ENCODE measurements around the gene AGAP9.
"Not testable (repeated sequence)": the region's sequence is repeated elsewhere in the genome, so short reads cannot be mapped to it uniquely, and the experiment has no call there.

Gene AGAP9

DNA sequence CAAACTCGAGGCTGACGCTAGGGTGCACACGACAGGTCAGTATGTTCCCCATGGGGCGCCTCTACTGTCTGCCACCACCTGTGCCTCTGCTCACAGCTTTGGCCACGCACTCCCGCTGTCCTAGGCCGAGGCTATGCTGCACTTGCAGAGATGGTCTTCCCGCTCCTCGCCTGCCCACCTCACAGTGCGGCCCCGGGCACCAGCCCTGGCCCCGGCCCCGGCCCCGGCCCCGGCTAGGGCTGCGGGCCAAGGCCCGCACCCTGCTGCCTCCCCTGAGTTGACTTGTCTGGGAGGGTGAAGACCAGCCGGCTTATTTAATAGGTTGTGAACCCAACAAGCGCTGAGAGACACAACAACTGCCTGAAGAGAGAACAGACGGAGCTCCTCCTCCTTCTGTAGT is at the start of gene AGAP9:
Gene AGAP9, minus strand, starts transcription at position 164 of the 400 bp plus-strand sequence. Its CDS starts 112 bp downstream, at position 52.
- not testable (repeated sequence) for DNase-seq

DNA sequence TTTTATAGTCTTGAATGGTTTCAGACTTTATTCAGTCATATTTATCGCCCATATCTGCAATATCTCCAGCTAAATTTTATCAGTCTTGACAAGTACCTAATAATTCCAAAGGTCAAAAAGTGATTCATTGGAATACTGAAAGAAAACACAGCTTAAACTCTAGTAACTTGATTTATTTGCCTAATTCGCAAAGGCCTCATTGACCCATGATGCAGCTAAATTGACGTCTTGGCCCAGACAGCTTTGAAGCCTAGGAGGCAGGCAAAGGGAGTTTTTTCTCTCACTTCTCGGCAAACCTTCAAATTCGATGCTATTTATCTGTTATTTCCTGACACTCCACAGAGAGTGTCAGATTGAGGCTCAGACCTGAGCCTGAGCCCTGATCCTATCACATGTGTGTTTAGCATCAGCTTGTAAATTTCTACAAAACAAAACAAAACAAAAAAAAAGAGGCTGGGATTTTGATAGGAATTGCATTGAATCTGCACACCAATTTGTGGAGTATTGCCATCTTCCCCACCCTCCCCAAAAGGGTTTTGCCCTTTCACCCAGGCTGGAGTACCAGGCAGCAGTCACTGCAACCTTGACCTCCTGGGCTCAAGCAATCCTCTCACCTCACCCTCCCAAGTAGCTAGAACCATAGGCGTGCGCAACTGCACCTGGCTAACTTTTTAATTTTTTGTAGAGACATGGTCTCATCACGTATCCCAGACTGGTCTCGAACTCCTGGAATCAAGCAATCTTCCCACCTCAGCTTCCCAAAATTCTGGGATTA is 47.9 kb upstream of the AGAP9 start:
- not testable (repeated sequence) for DNase-seq

DNA sequence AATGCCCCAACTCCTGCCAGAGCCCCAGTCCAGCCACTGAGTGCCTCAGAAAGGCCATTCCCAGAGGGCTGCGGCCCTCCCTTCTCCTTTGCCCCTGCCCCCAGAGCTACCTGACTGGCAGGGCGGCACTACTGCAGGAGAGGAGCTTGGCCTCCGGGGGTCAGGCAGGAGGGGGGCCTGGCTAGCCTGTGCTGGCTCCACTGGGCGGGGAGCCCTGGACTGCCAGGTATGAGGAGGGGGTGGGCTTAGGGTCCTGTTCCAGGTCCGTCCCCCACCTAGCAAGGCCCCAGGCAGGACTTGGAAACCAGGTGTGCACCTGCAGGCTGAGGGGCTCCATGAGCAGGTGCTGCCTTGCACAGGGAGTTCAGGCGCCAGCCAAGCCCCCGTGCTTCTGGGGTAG is 43.3 kb upstream of the AGAP9 start:
- DNase-seq = not testable (repeated sequence)

DNA sequence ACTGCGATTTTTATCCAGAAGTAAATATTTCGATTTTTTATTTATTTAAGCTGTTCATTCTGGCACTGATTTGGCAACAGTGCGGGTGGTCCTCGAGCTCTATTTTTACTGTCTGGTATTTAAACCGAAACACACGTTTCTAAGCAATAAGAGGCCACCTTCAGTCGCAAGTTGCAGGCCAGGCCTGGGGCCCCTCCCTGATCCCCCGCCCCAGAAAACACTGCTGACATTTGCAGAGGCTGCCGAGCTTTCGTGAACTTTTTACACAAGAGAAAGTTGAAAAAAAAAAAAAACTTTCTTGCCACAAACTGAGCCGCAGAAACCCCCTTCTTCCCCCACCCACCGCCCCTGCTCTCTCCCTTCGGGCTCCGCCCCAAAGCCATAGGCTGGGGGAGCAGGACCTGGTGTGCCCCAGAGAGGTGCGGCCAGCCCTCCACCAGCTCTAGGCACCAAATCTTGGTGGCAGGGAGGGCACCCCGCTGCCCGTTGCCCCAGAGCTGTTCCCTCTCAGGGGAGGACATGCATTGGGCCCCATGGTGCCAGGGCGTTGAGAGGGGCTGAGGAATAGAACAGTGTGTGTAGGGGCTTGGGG is 42.8 kb upstream of the AGAP9 start:
- not testable (repeated sequence) for DNase-seq

DNA sequence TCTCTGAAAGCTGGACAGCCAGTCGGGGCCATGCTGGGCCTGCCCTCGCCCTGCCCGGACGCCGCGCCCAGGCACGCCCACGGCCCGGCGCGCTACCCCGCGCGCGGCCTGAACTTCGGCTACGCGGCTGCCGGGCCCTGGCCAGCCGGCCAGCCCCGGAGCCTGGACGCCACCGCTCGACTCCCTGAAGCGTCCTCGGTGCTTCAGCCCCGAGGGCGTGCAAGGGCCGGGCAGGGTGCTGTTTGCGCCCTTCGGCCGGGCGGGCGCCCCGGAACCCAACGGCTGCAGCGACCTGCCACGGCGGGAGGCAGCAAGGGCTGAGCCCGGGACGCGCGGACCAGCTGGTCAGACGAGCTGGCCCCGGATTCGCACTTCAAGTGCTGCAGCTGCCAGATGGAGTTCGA is 42.1 kb upstream of the AGAP9 start:
- not testable (repeated sequence) for DNase-seq

DNA sequence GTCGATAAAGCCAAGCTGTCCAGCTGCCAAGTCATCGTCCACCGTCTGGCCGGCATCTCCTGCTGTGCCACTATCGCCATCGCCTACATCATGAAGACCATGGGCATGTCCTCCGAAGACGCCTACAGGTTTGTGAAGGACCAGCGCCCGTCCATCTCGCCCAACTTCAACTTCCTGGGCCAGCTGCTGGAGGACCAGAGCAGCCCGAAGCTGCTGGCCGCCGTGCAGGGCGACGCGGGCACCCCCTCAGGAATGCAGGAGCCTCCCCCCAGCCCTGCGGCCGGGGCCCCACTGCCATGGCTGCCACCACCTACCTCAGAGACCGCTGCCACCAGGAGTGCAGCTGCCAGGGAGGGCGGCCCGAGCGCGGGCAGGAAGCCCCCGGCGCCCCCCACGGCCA is 41.5 kb upstream of the AGAP9 start:
- not testable (repeated sequence) for DNase-seq

DNA sequence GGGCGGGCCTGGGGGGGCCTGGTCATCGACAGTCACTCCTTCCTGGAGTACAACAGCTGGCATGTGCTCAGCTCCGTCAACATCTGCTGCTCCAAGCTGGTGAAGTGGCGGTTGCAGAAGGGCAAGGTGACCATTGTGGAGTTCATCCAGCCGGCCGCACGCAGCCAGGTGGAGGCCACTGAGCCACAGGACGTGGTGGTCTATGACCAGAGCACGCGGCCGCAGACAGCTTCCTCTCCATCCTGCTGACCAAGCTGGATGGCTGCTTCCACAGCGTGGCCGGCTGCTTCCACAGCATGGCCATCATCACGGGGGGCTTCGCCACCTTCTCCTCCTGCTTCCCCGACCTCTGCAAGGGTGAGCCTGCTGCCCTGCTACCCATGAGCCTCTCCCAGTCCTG is 40.9 kb upstream of the AGAP9 start:
- not testable (repeated sequence) for DNase-seq

DNA sequence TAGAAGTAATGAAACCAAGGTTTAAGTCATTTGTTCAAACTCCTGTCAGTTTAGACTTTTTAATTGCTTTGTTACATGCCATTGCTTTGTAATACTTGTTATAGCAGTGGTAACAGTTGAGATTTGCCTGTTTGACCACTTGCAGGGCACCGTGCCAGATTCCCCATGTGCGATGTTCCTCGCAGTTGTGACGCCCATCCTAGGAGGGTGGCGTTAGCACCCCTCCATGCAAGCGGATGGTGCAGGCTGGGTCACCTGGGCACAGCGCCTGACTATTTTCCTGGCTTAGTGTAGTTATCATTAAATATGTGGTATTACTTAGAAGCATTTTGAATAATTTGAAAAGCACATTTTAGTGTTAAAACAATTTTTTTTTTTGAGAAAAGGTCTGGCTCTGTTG is 37.0 kb upstream of the AGAP9 start:
- not testable (repeated sequence) for DNase-seq

DNA sequence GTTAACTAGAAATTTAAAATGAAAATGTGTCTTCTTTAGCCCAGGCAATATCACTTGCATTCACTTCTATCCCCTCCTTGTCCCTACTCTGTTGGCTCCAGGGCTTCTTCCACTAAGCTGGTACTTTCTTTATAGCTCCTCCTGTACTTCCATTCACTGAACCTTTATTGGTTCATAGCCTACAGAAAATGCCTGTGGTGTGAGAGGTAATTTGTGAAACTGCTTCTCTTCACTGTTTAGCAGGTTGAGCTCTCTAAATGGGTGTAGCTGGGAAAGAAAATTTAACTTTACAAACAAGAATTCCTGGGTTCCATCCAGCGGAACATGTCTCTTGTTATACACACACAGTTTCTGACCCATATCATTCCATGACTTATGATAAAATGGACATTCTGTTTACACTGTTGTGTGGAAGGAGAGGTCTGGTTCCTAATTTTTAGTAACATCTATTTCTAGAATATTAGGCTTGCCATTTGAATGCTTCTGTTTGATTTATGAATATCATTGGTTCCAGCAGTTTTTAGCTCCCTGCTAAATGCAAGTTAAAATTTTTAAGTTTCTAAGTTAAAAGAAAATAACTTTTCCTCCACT is 36.4 kb upstream of the AGAP9 start:
- not testable (repeated sequence) for DNase-seq

DNA sequence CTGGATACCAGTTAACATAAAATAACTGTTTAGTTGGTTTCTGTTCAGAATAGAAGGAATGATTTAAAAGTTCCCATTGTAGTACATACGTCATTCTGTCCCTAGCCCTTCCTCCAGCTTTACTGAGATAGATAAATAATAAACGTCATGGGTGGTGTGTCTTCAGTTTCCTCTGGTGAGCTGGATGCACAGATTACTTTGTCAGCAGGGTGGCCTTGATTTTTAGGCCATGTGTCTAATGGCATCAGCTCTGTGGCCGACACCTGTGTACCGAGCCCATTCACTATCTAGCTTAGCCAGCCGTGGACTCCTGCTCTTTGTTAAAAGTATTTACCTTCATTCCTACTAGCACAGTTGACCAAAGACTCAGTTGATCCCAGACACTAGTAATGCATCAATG is 34.7 kb upstream of the AGAP9 start:
- DNase-seq = not testable (repeated sequence)

DNA sequence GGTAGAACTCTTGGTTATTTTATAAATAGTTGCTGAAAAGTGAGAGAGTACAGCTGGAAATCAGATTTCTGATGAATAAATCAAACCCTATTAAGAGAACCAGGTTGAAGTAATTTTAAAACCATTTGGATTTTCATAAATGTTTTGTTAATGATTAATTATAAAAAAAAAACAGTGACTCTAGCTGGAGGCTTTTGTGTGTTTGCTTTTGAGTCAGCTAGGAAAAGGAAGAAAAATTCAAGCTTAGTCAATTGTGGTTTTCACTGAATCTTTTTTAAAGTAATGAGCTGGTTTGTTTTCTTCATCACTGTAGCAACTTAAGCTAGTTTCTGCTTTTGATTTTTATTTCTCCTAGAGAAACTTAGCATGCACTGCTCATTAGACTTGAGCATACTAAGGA is 34.2 kb upstream of the AGAP9 start:
- not testable (repeated sequence) for DNase-seq

DNA sequence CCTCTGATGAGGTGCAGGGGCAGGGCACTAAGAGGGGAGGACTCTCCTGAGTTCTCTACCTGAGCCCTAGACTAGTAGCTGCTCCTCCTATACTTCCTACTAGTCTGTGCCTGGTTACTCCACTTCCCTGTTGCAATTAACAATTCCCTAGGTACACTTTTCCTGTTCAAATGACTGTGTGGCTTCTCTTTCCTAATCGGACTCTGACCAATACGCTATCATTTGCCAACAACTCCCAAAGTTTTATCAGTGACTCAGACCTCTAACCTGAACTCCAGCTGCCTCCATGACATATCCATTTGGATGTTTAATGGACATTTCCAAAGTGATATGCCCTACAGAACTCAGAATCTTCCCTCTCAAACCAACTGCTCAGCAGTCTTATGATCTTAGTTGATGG is 31.9 kb upstream of the AGAP9 start:
- not testable (repeated sequence) for DNase-seq

DNA sequence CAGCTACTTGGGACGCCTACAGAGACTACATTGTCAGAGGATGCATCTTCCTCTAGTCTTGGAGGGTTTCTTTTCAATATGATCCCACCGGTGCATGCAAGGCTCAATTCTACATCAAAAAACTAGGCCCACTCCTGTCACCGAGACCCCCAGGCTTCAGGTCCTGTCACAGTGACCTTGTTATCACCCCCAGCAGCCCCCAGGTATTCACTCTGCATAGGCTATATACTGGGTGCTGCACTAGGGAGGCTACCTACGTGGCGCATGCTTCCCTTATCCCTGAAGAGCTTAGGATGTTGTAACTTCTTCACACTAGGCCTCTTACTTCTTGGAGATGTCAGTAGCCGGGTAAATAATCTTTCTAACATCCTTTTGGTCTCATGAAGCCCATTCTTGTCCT is 31.1 kb upstream of the AGAP9 start:
- not testable (repeated sequence) for DNase-seq

DNA sequence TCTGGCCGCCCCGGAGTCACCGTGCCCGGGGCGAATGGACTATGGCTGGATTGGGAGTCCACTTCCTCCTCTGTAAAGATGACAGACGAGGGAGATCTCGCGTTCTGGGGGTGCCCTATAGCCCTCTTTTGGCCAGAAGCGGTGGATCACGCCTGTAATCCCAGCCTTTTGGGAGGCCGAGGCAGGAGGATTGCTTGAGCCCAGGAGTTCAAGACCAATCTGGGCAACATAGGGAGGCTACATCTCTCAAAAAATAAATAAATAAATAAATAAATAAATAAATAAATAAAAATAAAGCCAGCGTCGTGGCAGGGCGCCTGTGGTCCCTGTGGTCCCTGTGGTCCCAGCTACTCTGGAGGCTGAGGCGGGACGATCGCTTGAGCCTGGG is 30.4 kb upstream of the AGAP9 start:
- not testable (repeated sequence) for DNase-seq

DNA sequence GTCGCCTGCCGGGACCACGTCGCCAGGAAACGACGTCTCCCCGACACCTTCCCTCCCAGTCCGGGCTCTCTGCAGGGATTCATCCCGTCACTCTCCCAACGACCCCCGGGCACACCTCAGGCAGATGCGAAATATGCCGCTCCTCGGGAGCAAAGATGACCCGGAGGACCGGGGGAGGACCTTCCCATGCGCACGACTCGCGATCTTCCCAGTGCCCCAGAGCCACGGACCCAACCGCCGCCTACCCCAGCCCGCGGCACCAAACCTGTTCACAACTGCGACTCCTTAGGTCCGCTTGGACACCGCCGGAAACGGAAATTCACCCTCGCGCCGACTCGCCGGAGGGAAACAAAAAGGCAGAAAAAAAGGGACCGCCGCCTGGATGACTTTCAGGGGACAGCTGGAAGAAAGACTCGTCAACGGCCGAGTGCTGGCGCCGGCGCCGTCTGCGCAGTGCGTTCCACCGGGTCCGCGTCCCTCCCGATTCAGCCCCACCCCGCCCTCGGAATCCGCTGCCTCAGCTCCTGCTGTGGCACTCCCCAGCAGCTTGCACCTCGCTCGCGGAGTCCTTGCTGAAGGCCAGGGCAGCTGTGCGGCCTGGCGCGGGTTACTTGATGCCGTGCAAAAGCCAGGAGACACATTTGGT is 29.9 kb upstream of the AGAP9 start:
- DNase-seq = peak; percentile 37

DNA sequence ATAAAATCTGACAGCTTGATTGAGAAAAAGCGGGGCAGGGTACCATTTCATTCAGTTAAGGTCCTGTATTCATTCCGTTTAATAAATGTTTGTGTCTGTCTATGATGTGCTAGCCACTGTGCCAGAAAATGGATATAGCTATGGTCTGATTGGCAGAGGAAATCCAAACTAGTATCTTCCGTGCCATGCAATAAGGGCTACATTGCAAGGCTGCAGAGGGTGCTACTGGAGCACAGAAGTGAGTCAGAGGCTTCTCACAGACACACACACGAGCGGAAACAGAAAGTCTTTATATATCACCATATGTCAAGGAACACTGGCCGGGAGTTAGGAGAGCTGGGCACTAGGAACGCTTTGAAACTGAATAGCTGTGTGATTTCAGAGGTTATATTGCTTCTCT is 29.3 kb upstream of the AGAP9 start:
- not testable (repeated sequence) for DNase-seq

DNA sequence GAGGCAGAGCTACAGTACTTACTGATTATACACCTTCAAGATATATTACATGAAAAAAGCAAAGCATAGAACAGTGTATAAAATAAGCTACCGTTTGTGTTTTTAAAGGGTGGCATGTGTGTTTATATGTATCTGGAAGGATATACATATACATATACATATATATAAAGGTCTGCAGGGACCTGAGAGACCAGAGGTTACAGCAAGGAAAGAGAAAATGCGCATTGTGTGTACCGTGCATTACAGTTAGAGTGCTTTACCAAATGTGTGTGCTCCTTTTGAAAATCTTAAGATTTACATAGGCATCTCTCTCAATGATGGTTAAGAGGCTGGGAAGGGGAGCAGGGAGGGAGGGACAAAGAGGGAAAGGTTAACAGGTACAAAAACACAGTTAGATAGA is 23.8 kb upstream of the AGAP9 start:
- DNase-seq = not testable (repeated sequence)

DNA sequence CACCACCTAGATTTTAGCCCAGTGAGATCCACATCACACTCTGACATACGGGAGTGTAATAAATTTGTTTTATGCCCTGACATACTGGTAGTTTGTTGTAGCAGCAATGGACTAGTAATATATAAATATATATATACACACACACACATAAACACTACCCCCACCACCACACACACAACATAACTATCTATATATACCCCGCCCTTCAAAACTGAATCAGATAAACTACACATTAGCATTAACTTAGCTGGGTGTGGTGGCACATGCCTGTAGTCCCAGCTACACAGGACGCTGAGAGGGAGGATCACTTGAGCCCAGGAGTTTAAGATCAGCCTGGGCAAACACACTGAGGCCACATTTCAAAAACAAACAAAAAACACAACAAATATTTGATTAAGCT is 13.0 kb upstream of the AGAP9 start:
- DNase-seq = not testable (repeated sequence)

DNA sequence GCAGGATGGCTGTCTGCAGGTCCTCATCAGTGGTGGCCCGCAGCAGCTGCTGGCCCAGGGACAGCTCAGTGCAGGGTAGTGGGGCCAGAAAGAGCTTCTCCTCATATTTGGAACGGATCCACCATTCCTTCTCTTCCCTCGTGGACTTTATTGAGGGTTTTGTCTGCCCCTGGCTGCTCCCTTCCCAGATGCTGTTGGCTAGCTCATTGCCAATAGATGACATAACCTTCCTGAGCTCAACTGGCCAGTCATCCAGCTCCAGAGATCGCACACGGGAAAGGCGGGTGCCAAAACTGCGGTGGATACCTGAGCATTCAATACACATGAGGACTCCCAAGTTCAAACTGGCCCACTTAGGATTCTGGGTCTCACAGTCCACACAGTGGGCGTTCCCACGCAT is 21.1 kb downstream of the AGAP9 start:
- DNase-seq = not testable (repeated sequence)

DNA sequence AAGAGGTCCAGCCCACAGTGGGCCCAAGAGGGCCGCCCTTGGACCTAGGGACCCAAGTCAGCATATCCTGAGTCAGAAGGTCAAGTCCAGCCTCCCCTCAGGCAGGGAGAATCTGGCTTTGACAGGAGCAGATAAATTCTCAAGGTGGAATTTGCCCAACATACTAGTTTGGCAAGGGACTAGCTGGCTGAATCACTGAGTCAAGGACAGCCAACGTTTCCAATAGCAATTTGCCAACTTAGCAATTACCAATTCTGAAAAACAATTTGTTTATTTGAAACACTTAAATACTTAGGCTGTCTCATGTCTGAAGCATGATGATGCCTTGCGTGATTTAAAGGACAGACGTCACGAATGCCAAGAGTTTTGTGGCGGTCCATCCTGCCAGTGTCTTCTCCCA is 29.2 kb downstream of the AGAP9 start:
- not testable (repeated sequence) for DNase-seq

DNA sequence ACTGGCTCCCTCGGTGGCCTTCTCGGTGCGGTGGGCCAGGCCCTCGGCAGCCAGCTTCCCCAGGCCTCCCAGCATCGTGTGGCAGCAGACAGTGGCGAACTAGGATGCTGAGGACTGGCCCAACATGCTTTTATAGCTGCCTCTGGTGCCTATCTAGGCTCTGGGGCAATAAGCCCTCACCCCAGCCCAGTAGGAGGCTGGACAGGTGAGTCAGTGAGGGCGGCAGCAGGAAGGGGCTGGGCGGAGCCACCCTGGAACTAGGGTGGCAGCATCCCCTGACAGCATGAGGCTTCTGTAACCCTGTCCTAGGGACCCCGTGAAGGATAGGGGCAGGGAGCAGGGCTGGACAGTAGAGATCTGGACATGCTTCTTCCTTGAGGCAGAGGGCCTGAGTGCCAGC is 31.8 kb downstream of the AGAP9 start, which contains the start of gene FAM25G:
Gene FAM25G, minus strand, starts transcription at position 101 of the 400 bp plus-strand sequence. Its CDS starts 26 bp downstream, at position 75.
- not testable (repeated sequence) for DNase-seq

DNA sequence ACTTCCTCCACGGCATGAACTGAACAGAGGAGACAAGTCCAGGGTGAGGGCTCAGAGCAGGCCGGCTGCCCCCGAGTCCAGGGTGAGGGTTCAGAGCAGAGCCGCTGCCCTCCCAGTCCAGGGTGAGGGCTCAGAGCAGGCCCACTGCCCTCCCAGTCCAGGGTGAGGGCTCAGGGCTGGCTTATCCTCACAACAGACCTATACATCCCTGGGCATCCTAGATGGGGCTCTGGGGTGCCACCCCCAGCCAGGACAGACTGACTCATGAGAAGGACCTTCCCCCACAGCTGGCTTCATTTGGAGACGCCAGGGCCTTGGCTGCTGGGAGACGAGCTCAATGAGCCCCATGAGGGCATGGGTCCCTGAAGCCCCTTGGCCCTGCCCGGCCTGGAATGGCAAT is 33.8 kb downstream of the AGAP9 start:
- not testable (repeated sequence) for DNase-seq

DNA sequence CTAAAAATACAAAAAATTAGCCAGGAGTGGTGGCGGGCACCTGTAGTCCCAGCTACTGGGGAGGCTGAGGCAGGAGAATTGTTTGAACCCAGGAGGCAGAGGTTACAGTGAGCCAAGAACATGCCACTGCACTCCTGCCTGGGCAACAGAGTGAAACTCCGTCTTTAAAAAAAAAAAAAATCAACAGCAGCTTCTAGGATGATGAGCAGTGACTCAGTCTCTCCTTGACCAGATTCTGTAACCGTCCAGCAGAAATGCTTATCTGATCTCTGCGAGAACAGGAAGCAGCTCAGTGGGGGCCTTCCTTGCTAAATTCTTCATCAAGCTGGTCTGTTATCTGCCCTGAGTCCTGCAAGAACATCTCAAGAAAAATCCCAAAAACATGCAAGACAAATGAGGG is 37.5 kb downstream of the AGAP9 start:
- DNase-seq = not testable (repeated sequence)

Data from KG1 (cell line).